K562 (cell line): ENCODE measurements around the gene CREG1. TPM values are rescaled to one million over a fixed set of nuclear protein-coding genes. Genes with fewer than 3 reads are reported as not detected.

ENCODE experiments used
- BCL6 ChIP-seq: fragments of 250-450 bp; sonication (Bioruptor Pico); IDR thresholded peaks from 2 replicates; pipeline ENCODE4 v1.4.0; 2020
- GATAD2B ChIP-seq: fragments of 450-650 bp; IDR thresholded peaks from 2 replicates; pipeline ENCODE4 v1.6.1; 2017; ENCODE audit warnings: mild to moderate bottlenecking, borderline replicate concordance
- HCFC1 ChIP-seq: IDR thresholded peaks from 2 replicates; pipeline ENCODE4 v1.6.1; 2012; ENCODE audit warnings: low read depth, low read length, improper control_type of control experiment
- HDAC6 ChIP-seq: IDR thresholded peaks from 2 replicates; pipeline ENCODE4 v1.6.1; 2012; ENCODE audit warnings: low read depth, mild to moderate bottlenecking, control low read depth, inconsistent platforms, low read length, moderate library complexity
- JUN ChIP-seq, 2 experiments: sonication (generic) in 1 of 2; formaldehyde crosslinking in 1 of 2; IDR thresholded peaks; 2 replicates each; pipeline versions ENCODE4 v1.6.1 to v1.8.0; 2012 to 2022; ENCODE audit warnings: borderline replicate concordance in 2 of 2, mild to moderate bottlenecking in 2 of 2, improper control_type of control experiment in 1 of 2, low read depth in 1 of 2, low read length in 1 of 2, missing genetic modification reagents in 1 of 2
- MAFF ChIP-seq: IDR thresholded peaks from 2 replicates; pipeline ENCODE4 v1.6.1; 2012; ENCODE audit warnings: low read length, improper control_type of control experiment
- PCBP2 ChIP-seq: fragments of 200-400 bp; formaldehyde crosslinking; IDR thresholded peaks from 2 replicates; pipeline ENCODE4 v1.6.1; 2018; ENCODE audit warnings: low read length, low read depth, mild to moderate bottlenecking, moderate library complexity; ENCODE audit not compliant: poor library complexity, severe bottlenecking
- POLR2G ChIP-seq: fragments of 200-400 bp; formaldehyde crosslinking; IDR thresholded peaks from 2 replicates; pipeline ENCODE4 v1.6.1; 2017; ENCODE audit warnings: low read depth, mild to moderate bottlenecking, antibody characterized with exemption, low read length, moderate library complexity
- PTRF ChIP-seq: fragments of 450-650 bp; IDR thresholded peaks from 2 replicates; pipeline ENCODE4 v1.6.1; 2016; ENCODE audit warnings: mild to moderate bottlenecking, missing genetic modification characterization, missing compliant biosample characterization
- SMARCA5 ChIP-seq: fragments of 450-650 bp; IDR thresholded peaks from 2 replicates; pipeline ENCODE4 v1.6.1; 2016
- ZNF134 ChIP-seq: fragments of 250-450 bp; sonication (Bioruptor Pico); conservative IDR thresholded peaks from 2 replicates; pipeline ENCODE4 v1.4.0; 2020
- ZNF174 ChIP-seq: fragments of 250-450 bp; sonication (Bioruptor Pico); IDR thresholded peaks from 2 replicates; pipeline ENCODE4 v1.4.0; 2020; ENCODE audit warnings: mild to moderate bottlenecking
- ZNF785 ChIP-seq: fragments of 250-450 bp; sonication (Bioruptor Pico); IDR thresholded peaks from 2 replicates; pipeline ENCODE4 v1.4.0; 2020; ENCODE audit warnings: mild to moderate bottlenecking
- polyA plus RNA-seq, 8 experiments: library from polyadenylated mRNA; depleted of rRNA in 4 of 8; stranded (reverse) in 5 of 8; unstranded in 3 of 8; fragments of >200 nt; fragmentation: Nextera tagmentation in 2 of 8; fragmentation: Illumina TruSeq in 1 of 8; extraction: Ambion mirVana in 2 of 8; extraction: Trizol in 1 of 8; gene quantifications; 2 replicates each; pipeline versions ENCODE4 v1.2.1 to v1.2.3, GENCODE V29; 2011 to 2014; ENCODE audit warnings: inconsistent platforms in 1 of 8, missing spikeins in 1 of 8
- total RNA-seq, 7 experiments: library from RNA; depleted of rRNA in 6 of 7; stranded (reverse); fragments of >200 nt in 6 of 7; fragmentation: Illumina TruSeq in 2 of 7; extraction: Trizol in 2 of 7; gene quantifications; 2 replicates each; pipeline versions ENCODE4 v1.2.1 to v1.2.3, GENCODE V29; 2011 to 2021; ENCODE audit warnings: low replicate concordance in 1 of 7
- TF ChIP-seq, protein P1 (sequence below): fragments of 450-650 bp; IDR thresholded peaks from 2 replicates; pipeline ENCODE4 v1.6.1; 2014; ENCODE audit warnings: low read depth, mild to moderate bottlenecking, moderate library complexity, borderline replicate concordance
- TF ChIP-seq, protein P2 (sequence below), 2 experiments: fragments of 450-650 bp; formaldehyde crosslinking in 1 of 2; IDR thresholded peaks; 2 replicates each; pipeline versions ENCODE4 v1.4.0 to v1.6.1; 2014 to 2020; ENCODE audit warnings: mild to moderate bottlenecking in 2 of 2, borderline replicate concordance in 1 of 2, low read depth in 1 of 2
- TF ChIP-seq, protein P3 (sequence below): sonication (generic); formaldehyde crosslinking; IDR thresholded peaks from 2 replicates; pipeline ENCODE4 v1.8.0; 2022; ENCODE audit warnings: mild to moderate bottlenecking, missing genetic modification reagents

CREG1 gene
- total and polyA plus RNA-seq, 9 of the 15 experiments (the other 6 are each of a cell fraction or from before 2014, with no cell fraction given), result 45.7 to 272 (median 161) TPM

DNA sequence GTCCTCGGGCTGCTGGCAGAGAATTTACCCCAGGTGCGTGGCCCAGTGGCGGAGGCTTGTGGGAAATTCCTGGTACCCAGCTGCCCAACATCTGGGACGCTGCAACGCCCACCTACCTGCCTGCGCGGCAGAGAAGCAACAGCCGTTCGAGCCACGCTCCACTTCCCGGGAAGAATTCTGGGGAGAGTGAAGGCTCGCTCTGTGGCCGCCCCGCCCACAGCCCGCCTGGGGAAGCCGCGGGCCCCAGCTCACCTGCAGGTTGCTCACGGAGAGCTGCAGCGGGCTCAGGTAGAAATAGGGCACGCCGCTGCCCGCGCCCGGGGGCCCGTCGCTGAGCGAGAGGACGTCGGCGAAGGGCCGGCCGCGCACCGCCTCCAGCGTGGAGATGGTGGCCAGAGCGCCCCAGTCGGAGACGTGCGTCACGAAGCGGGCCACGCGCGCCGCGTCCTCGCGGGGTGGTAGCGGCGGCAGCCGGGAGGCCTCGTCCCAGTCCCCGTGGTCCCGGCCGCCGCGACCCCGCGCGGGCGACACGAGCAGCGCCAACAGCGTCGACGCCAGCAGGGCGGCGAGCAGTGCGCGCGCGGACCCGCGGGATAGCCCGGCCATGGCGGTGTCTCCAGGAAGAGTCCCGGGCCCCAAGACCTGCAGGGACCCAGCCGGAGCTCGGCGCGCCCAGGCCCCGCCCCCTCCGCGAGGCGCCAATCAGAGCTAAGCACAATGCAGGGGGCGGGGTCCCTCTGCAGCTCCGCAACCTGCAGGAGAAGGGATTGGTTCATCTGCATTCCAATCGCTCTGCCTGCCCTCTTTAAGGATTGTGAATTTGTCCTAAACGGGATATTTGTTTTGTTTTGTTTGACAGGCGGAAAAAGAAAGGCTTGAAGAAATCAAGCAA, at the start of gene CREG1 (continued):
- TF ChIP-seq, protein P1, sequence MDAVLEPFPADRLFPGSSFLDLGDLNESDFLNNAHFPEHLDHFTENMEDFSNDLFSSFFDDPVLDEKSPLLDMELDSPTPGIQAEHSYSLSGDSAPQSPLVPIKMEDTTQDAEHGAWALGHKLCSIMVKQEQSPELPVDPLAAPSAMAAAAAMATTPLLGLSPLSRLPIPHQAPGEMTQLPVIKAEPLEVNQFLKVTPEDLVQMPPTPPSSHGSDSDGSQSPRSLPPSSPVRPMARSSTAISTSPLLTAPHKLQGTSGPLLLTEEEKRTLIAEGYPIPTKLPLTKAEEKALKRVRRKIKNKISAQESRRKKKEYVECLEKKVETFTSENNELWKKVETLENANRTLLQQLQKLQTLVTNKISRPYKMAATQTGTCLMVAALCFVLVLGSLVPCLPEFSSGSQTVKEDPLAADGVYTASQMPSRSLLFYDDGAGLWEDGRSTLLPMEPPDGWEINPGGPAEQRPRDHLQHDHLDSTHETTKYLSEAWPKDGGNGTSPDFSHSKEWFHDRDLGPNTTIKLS, result peak; percentile 72
- TF ChIP-seq JUN (IDR thresholded peaks at IDR 0.05; ENCODE audit: borderline replicate concordance, low read depth, low read length) (no peak), JUN (CRISPR knock-in tag; IDR thresholded peaks at IDR 0.05; ENCODE audit: borderline replicate concordance) (peak; percentile 94), SMARCA5 (no peak), HCFC1 (peak; percentile 41; the same call in 1 of the 2 replicates), BCL6 (no peak), MAFF (no peak), PTRF (tag) (no peak), PCBP2 (no peak), ZNF785 (CRISPR knock-in tag) (no peak), POLR2G (peak; percentile 100), ZNF134 (CRISPR knock-in tag) (no peak; the same call in 1 of the 2 replicates), GATAD2B (peak; percentile 99), HDAC6 (peak; percentile 65; the same call in 1 of the 2 replicates), ZNF174 (no peak)
- TF ChIP-seq, protein P2, sequence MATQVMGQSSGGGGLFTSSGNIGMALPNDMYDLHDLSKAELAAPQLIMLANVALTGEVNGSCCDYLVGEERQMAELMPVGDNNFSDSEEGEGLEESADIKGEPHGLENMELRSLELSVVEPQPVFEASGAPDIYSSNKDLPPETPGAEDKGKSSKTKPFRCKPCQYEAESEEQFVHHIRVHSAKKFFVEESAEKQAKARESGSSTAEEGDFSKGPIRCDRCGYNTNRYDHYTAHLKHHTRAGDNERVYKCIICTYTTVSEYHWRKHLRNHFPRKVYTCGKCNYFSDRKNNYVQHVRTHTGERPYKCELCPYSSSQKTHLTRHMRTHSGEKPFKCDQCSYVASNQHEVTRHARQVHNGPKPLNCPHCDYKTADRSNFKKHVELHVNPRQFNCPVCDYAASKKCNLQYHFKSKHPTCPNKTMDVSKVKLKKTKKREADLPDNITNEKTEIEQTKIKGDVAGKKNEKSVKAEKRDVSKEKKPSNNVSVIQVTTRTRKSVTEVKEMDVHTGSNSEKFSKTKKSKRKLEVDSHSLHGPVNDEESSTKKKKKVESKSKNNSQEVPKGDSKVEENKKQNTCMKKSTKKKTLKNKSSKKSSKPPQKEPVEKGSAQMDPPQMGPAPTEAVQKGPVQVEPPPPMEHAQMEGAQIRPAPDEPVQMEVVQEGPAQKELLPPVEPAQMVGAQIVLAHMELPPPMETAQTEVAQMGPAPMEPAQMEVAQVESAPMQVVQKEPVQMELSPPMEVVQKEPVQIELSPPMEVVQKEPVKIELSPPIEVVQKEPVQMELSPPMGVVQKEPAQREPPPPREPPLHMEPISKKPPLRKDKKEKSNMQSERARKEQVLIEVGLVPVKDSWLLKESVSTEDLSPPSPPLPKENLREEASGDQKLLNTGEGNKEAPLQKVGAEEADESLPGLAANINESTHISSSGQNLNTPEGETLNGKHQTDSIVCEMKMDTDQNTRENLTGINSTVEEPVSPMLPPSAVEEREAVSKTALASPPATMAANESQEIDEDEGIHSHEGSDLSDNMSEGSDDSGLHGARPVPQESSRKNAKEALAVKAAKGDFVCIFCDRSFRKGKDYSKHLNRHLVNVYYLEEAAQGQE (IDR thresholded peaks at IDR 0.05; ENCODE audit: borderline replicate concordance), result no peak
- TF ChIP-seq, protein P2 (CRISPR knock-in tag; IDR thresholded peaks at IDR 0.05; ENCODE audit: low read depth), result peak; percentile 76; the same call in 1 of the 2 replicates
- TF ChIP-seq, protein P3, sequence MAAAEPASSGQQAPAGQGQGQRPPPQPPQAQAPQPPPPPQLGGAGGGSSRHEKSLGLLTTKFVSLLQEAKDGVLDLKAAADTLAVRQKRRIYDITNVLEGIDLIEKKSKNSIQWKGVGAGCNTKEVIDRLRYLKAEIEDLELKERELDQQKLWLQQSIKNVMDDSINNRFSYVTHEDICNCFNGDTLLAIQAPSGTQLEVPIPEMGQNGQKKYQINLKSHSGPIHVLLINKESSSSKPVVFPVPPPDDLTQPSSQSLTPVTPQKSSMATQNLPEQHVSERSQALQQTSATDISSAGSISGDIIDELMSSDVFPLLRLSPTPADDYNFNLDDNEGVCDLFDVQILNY (CRISPR knock-in tag), result peak; percentile 40; the same call in 1 of the 2 replicates
